ENCODE measurements around the gene WDR62.
A peak's percentile ranks its signal among the peaks of the same experiment; 100 is the strongest.

WDR62 gene

GRCh38 chr19:36054733-36055686, at the start of gene WDR62:
Gene WDR62 (plus strand): TSS chr19:36054897. CDS start chr19:36054972, 75 bp downstream.
- DNase-seq, result peak; percentile 96

GRCh38 chr19:36006955-36007354, 47.7 kb upstream of the WDR62 start:
- no peak for DNase-seq

- DNase-seq, result no peak
These were observed 46.2 kb upstream of the WDR62 start, which contains the start of gene SYNE4 for GRCh38 chr19:36008336-36008978. Gene SYNE4 (minus strand): TSS chr19:36008813. CDS start chr19:36008681, 132 bp downstream.

GRCh38 chr19:36009220-36009619, 45.5 kb upstream of the WDR62 start:
- DNase-seq, result peak; percentile 20

GRCh38 chr19:36009633-36010379, 44.9 kb upstream of the WDR62 start:
- no peak for DNase-seq

- DNase-seq, result no peak
These were observed 44.3 kb upstream of the WDR62 start for GRCh38 chr19:36010402-36010801.

- DNase-seq, result no peak
These were observed 41.3 kb upstream of the WDR62 start for GRCh38 chr19:36013280-36014011.

GRCh38 chr19:36014012-36014924, 40.4 kb upstream of the WDR62 start, which contains the start of gene ALKBH6:
Gene ALKBH6 (minus strand): TSS chr19:36014213. CDS start chr19:36013397, 816 bp downstream.
- peak; percentile 97 for DNase-seq

- DNase-seq, result no peak
These were observed 35.5 kb upstream of the WDR62 start for GRCh38 chr19:36019061-36019670.

- DNase-seq, result no peak
These were observed 31.3 kb upstream of the WDR62 start for GRCh38 chr19:36023432-36023831.

- no peak for DNase-seq
These were observed 29.2 kb upstream of the WDR62 start for GRCh38 chr19:36025541-36025940.

GRCh38 chr19:36026091-36026876, 28.4 kb upstream of the WDR62 start:
- DNase-seq, result no peak

GRCh38 chr19:36027696-36028095, 27.0 kb upstream of the WDR62 start:
- no peak for DNase-seq

GRCh38 chr19:36028313-36029041, 26.2 kb upstream of the WDR62 start:
- DNase-seq, result no peak

- DNase-seq, result no peak
These were observed 24.2 kb upstream of the WDR62 start for GRCh38 chr19:36030264-36031148.

GRCh38 chr19:36031308-36031707, 23.4 kb upstream of the WDR62 start:
- no peak for DNase-seq

- peak; percentile 55 for DNase-seq
These were observed 22.2 kb upstream of the WDR62 start, which contains the start of gene CLIP3 for GRCh38 chr19:36032251-36033104. Gene CLIP3 (minus strand): TSS chr19:36032873. CDS start chr19:36032357, 516 bp downstream.
